ENCODE data around the gene TPT1.
"Not testable (repeated sequence)": the region's sequence is repeated elsewhere in the genome, so short reads cannot be mapped to it uniquely, and the experiment has no call there.

The TPT1 gene

GRCh38 chr13:45314822-45315221, 26.2 kb downstream of the TPT1 start:
- Mint-ChIP-seq H3K27me3 (peaks cover 4% of the 10 kb centered on the region), H3K4me3 (no peak overlapping the region), H3K36me3 (ENCODE audit: low read depth) (no peaks in the 10 kb centered on the region), H3K27ac (no peak overlapping the region), H3K9me3 (no peaks in the 10 kb centered on the region), H3K4me1 (peaks cover 15% of the 10 kb centered on the region)
- DNase-seq (no peak), ATAC-seq (no peak)

- no peak overlapping the region for H3K27ac Mint-ChIP-seq
- no peaks in the 10 kb centered on the region for H3K9me3 Mint-ChIP-seq
Measured at GRCh38 chr13:45310341-45311131, 30.4 kb downstream of the TPT1 start.

DNA sequence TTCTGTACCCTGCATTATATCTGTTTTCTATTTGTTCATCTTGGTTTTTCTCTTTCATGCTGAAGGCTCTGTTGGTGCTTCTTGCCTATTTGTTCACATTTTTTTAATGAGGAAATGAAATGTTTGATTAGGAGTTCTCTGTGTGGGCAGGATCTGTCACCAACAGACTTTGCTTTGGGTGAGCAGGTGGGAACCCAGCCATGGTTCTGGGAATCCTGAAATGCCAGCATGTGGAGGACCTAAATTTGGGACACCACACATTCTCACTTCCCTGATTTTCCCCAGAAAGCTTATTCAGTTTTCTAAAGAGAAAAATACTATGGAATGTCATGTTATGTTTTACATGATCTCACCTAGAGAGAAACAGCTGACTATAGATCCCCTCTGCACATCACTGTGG, 34.0 kb downstream of the TPT1 start:
- no peak overlapping the region for H3K4me3 Mint-ChIP-seq
- ATAC-seq, result no peak

More at GRCh38 chr13:45310341-45311131, 30.4 kb downstream of the TPT1 start:
- H3K4me1 Mint-ChIP-seq, result peaks cover 21% of the 10 kb centered on the region
- DNase-seq (no peak), ATAC-seq (no peak)
- peak overlapping the region; percentile 77 for H3K4me3 Mint-ChIP-seq
- no peaks in the 10 kb centered on the region for H3K36me3 Mint-ChIP-seq (ENCODE audit: low read depth)
- H3K27me3 Mint-ChIP-seq, result peaks cover 9% of the 10 kb centered on the region

DNA sequence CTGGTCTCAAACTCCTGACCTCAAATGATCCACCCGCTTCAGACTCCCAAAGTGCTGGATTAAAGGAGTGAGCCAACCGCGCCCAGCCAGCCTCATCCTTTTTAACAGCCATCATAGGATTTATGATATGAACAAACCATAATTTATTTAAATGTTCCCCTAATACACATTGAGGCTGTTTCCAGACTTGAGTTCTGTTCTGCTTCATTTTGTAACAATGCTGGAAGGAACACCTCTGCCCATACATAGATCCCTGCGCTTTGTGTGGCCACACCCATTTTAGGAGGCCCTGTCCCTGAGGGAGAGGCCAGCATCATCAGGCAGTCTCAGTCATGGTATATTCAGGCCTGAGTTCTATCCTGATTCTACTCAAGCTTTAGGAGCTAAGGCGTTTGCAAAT, 35.9 kb downstream of the TPT1 start:
- Mint-ChIP-seq H3K4me3 (no peak overlapping the region), H3K27me3 (peaks cover 6% of the 10 kb centered on the region), H3K9me3 (no peaks in the 10 kb centered on the region), H3K36me3 (ENCODE audit: low read depth) (no peaks in the 10 kb centered on the region), H3K27ac (no peak overlapping the region), H3K4me1 (peaks cover 10% of the 10 kb centered on the region)
- DNase-seq (no peak), ATAC-seq (no peak)

More for the DNA sequence above, 34.0 kb downstream of the TPT1 start:
- H3K9me3 Mint-ChIP-seq, result no peaks in the 10 kb centered on the region
- no peak for DNase-seq
- H3K4me1 Mint-ChIP-seq, result peaks cover 21% of the 10 kb centered on the region
- H3K27me3 Mint-ChIP-seq, result peaks cover 10% of the 10 kb centered on the region
- H3K36me3 Mint-ChIP-seq (ENCODE audit: low read depth), result no peaks in the 10 kb centered on the region
- H3K27ac Mint-ChIP-seq, result no peak overlapping the region

DNA sequence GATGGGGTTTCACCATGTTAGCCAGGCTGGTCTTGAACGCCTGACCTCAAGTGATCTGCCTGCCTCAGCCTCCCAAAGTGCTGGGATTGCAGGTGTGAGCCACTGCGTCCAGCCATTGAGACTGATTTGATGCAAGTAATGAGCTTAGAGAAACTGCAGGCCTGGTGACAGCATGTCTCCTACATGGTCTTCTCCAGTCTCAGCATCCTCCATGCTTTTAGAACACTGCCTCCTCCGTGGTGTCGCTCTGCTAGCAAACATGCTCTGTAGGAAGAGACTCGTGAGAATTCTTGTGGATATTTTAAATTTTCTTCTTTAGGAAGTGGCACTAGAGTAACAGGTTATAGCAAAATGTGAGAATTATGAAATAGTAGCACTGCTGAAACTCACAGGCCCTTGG, 37.1 kb downstream of the TPT1 start:
- no peak overlapping the region for H3K27ac Mint-ChIP-seq

DNA sequence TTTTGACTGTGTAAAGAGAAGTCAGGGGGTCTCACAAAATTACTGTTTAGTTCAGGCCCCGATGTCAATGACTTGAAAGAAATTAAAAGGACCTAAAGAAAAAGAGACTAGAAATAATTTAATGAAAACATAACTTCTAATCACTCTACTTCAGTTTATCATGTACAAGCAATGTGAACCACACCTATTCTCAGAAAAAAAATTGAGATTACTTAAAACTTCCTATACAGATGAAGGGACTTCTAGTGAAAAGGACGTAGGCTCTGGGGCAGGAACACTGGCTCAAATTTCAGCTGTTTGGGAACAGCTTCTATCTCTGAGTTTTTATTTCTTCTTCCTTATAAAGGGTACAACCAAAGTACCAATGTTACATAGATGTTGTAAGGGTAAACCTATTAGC, 38.0 kb downstream of the TPT1 start:
- peaks cover 10% of the 10 kb centered on the region for H3K4me1 Mint-ChIP-seq
- no peaks in the 10 kb centered on the region for H3K36me3 Mint-ChIP-seq (ENCODE audit: low read depth)
- no peak overlapping the region for H3K27ac Mint-ChIP-seq
- H3K9me3 Mint-ChIP-seq, result no peaks in the 10 kb centered on the region
- no peak for ATAC-seq
- H3K27me3 Mint-ChIP-seq, result peaks cover 3% of the 10 kb centered on the region
- no peak overlapping the region for H3K4me3 Mint-ChIP-seq
- no peak for DNase-seq

More for the DNA sequence above, 37.1 kb downstream of the TPT1 start:
- DNase-seq, result no peak
- Mint-ChIP-seq H3K27me3 (peaks cover 3% of the 10 kb centered on the region), H3K4me1 (peaks cover 4% of the 10 kb centered on the region), H3K36me3 (ENCODE audit: low read depth) (no peaks in the 10 kb centered on the region), H3K4me3 (no peak overlapping the region), H3K9me3 (no peaks in the 10 kb centered on the region)
- no peak for ATAC-seq

DNA sequence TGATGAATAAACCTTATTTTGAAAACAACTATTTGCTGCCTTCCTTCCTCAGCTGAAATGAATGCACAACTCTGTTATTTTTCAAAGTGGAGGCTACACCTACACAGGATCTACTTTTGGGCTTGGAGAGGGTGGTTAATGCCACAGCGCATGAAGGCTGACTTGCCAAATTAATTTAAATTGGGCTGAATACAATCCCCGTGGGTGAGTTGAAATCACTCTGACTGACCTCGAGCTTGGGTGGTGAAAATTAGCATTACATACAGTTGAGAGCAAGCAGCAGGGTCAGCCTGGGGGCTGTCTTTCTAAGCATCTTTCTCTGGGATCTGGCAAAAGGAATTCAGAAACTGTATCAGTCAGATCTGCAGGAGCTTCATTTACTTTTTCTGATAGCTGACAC, 38.5 kb downstream of the TPT1 start:
- Mint-ChIP-seq H3K4me1 (peaks cover 15% of the 10 kb centered on the region), H3K27me3 (peaks cover 3% of the 10 kb centered on the region), H3K4me3 (no peak overlapping the region), H3K36me3 (ENCODE audit: low read depth) (no peaks in the 10 kb centered on the region), H3K9me3 (no peaks in the 10 kb centered on the region), H3K27ac (no peak overlapping the region)
- ATAC-seq (no peak), DNase-seq (no peak)

DNA sequence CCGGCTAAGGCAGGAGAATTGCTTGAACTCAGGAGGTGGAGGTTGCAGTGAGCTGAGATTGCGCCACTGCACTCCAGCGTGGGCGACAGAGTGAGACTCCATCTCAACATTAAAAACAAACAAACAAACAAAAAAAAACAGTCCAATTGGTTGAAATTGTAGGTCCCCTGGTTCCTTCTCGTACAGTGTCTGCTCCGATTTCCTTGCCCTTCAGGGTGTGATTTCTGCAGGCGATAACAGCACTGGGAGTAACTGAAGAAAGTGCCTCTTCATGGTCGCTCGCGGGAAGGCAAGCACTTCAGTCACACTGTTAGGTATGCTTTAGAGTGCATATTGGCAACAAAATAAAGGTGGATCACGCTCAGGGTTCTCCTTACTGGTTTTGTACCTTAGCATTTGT, 39.7 kb downstream of the TPT1 start:
- no peak overlapping the region for H3K27ac Mint-ChIP-seq
- H3K27me3 Mint-ChIP-seq, result peaks cover 2% of the 10 kb centered on the region
- H3K4me1 Mint-ChIP-seq, result peaks cover 24% of the 10 kb centered on the region
- ATAC-seq, result no peak
- DNase-seq, result no peak
- H3K36me3 Mint-ChIP-seq (ENCODE audit: low read depth), result peaks cover 4% of the 10 kb centered on the region
- no peaks in the 10 kb centered on the region for H3K9me3 Mint-ChIP-seq
- H3K4me3 Mint-ChIP-seq, result no peak overlapping the region

DNA sequence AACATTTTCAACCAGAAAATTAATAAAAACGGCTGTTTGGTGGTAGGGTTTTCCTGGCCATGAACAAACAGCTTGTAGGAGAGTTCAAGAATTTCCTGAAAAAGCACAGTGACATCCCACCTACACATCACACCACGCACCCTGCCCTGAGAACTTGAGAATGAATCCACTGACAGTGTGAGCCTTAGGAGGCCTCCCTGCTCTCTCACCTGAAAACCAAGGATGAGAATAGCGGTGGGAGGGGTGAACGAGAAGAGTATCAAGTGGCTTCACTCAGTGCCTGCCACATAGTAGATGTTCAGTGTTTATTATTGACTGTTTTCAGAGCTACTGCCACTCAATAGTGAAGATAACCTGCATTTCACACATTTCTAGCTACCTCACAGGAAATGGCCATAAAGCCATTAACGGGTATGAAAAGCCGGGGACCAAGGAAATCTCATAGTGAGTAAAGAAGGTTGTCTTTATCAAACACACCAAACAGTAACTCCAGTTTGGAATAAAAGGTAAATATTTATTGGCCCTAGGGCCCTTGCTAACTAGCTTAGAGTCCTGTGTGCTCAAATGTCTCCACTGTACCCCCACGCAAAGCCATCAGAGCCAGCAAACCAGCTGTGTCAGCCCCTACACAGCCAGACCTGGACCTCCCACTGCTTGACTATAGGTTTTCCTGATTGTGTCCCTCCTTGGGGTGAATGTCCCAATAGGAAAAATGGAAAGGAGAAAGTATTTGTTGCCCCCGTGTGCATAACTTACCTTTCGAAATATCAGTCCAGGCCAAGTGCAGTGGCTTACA, 40.6 kb downstream of the TPT1 start:
- no peak for ATAC-seq

GRCh38 chr13:45299194-45299593, 41.8 kb downstream of the TPT1 start:
- ATAC-seq (no peak), DNase-seq (no peak)
- Mint-ChIP-seq H3K36me3 (ENCODE audit: low read depth) (peaks cover 4% of the 10 kb centered on the region), H3K27me3 (peaks cover 2% of the 10 kb centered on the region), H3K9me3 (no peaks in the 10 kb centered on the region), H3K4me3 (no peak overlapping the region), H3K4me1 (peaks cover 38% of the 10 kb centered on the region), H3K27ac (no peak overlapping the region)

More for the DNA sequence above, 40.6 kb downstream of the TPT1 start:
- DNase-seq, result no peak
- peaks cover 33% of the 10 kb centered on the region for H3K4me1 Mint-ChIP-seq
- H3K27me3 Mint-ChIP-seq, result peaks cover 2% of the 10 kb centered on the region
- H3K36me3 Mint-ChIP-seq (ENCODE audit: low read depth), result peaks cover 4% of the 10 kb centered on the region
- H3K27ac Mint-ChIP-seq, result no peak overlapping the region
- H3K9me3 Mint-ChIP-seq, result no peaks in the 10 kb centered on the region
- no peak overlapping the region for H3K4me3 Mint-ChIP-seq

DNA sequence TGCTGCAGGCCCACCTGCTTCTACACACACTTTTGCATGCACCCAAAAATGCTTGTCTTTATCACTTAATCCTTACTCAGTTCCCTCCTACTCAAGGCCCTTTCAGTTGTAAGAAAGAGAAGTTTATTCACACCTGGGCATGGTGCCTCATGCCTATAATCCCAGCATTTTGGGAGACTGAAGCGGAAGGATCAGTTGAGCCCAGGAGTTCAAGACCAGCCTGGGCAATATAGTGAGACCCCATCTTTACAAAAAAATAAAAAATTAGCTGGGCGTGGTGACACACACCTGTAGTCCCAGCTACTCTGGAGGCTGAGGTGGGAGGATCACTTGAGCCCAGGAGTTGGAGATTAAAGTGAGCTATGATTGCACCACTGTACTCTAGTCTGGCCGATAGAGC, 42.4 kb downstream of the TPT1 start:
- H3K4me1 Mint-ChIP-seq, result peaks cover 38% of the 10 kb centered on the region
- H3K27me3 Mint-ChIP-seq; H3K4me3 Mint-ChIP-seq; H3K36me3 Mint-ChIP-seq (ENCODE audit: low read depth); ATAC-seq; H3K27ac Mint-ChIP-seq; DNase-seq; H3K9me3 Mint-ChIP-seq: not testable (repeated sequence)

DNA sequence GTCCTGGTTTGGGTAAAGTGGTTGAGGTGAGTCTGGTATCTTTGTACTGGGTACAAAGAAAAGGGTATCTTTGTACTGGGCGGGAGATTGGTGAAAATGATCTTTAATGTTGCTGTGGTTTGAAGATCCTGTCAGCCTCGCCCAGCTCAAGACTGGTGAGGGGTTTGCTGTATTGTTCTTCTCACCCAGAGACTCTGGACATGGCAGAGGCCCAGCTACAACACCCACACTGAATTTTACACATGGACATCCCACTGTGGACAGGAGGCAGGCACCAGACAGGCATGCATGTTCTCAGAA, 42.8 kb downstream of the TPT1 start:
- Mint-ChIP-seq H3K4me1 (peaks cover 38% of the 10 kb centered on the region), H3K27ac (peak overlapping the region; percentile 5), H3K4me3 (no peak overlapping the region), H3K9me3 (no peaks in the 10 kb centered on the region), H3K27me3 (peaks cover 2% of the 10 kb centered on the region), H3K36me3 (ENCODE audit: low read depth) (peaks cover 4% of the 10 kb centered on the region)
- DNase-seq (no peak), ATAC-seq (peak; percentile 22)

DNA sequence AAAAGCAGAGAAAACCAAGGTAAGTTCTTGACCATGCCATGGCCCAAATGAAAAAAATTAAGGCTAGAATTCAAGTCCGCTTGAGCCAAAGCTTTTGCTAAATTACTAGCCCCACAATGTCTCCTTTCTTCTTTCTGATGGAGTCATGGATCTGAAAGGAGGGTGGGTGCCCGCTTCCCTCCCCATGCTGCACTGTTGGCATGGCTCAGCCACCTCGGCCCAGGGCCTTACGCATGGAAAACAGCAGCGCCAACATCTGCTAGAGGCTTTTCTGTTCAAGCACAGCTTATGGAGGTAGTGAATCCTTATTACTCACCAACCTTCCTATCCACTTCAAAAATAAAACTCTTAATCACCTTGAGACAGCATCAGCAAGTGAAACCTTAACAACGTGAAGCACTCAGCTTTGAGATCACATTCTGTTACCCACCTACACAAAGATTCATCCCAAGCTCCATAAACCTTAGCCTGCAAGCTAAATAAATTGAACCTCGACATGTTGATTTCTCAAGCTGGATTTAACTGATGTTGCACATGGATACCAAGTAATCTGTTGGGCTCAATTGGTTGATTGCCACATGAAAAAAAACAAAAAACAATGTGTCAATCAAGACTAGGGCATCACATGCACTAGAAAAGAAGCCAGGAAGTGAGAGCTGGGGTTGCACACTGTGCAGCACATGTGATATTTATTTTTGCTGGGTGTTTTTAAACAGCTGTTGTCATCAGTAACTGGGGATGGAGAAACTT, 43.4 kb downstream of the TPT1 start:
- ATAC-seq (peak; percentile 73), DNase-seq (no peak)
- Mint-ChIP-seq H3K27ac (peak overlapping the region; percentile 5), H3K9me3 (no peaks in the 10 kb centered on the region), H3K36me3 (ENCODE audit: low read depth) (peaks cover 4% of the 10 kb centered on the region), H3K27me3 (peaks cover 2% of the 10 kb centered on the region), H3K4me1 (peaks cover 38% of the 10 kb centered on the region), H3K4me3 (no peak overlapping the region)

GRCh38 chr13:45296259-45296658, 44.7 kb downstream of the TPT1 start:
- H3K27ac Mint-ChIP-seq, result no peak overlapping the region
- ATAC-seq (no peak), DNase-seq (no peak)
- peaks cover 4% of the 10 kb centered on the region for H3K36me3 Mint-ChIP-seq (ENCODE audit: low read depth)
- no peak overlapping the region for H3K4me3 Mint-ChIP-seq
- H3K9me3 Mint-ChIP-seq, result no peaks in the 10 kb centered on the region
- peaks cover 38% of the 10 kb centered on the region for H3K4me1 Mint-ChIP-seq
- no peaks in the 10 kb centered on the region for H3K27me3 Mint-ChIP-seq

GRCh38 chr13:45295536-45295935, 45.4 kb downstream of the TPT1 start:
- ATAC-seq (no peak), DNase-seq (no peak)
- H3K27ac Mint-ChIP-seq, result no peak overlapping the region
- no peaks in the 10 kb centered on the region for H3K9me3 Mint-ChIP-seq
- H3K27me3 Mint-ChIP-seq, result no peaks in the 10 kb centered on the region
- H3K4me3 Mint-ChIP-seq, result no peak overlapping the region
- peaks cover 38% of the 10 kb centered on the region for H3K4me1 Mint-ChIP-seq
- peaks cover 4% of the 10 kb centered on the region for H3K36me3 Mint-ChIP-seq (ENCODE audit: low read depth)
